Ishikawa (cell line): ENCODE data around the gene GDI1.

Experiments
- CREB1 ChIP-seq: IDR thresholded peaks from 2 replicates; pipeline ENCODE4 v1.6.1; 2012; ENCODE audit warnings: low read depth
- EGR1 ChIP-seq: IDR thresholded peaks from 2 replicates; pipeline ENCODE4 v1.6.1; 2012
- EP300 ChIP-seq: IDR thresholded peaks from 2 replicates; pipeline ENCODE4 v1.6.1; 2012; ENCODE audit warnings: borderline replicate concordance
- YY1 ChIP-seq: IDR thresholded peaks from 2 replicates; pipeline ENCODE4 v1.6.1; 2012; ENCODE audit warnings: low read depth
- TF ChIP-seq, protein P1 (sequence below): IDR thresholded peaks from 2 replicates; pipeline ENCODE4 v1.6.1; 2012
- TF ChIP-seq, protein P2 (sequence below): IDR thresholded peaks from 2 replicates; pipeline ENCODE4 v1.6.1; 2012; ENCODE audit warnings: low read depth, mild to moderate bottlenecking

- TF ChIP-seq, protein P1, sequence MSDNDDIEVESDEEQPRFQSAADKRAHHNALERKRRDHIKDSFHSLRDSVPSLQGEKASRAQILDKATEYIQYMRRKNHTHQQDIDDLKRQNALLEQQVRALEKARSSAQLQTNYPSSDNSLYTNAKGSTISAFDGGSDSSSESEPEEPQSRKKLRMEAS: no peak
- TF ChIP-seq EP300: no peak
- no peak for TF ChIP-seq CREB1
- TF ChIP-seq EGR1: no peak
- TF ChIP-seq YY1: no peak
- TF ChIP-seq, protein P2, sequence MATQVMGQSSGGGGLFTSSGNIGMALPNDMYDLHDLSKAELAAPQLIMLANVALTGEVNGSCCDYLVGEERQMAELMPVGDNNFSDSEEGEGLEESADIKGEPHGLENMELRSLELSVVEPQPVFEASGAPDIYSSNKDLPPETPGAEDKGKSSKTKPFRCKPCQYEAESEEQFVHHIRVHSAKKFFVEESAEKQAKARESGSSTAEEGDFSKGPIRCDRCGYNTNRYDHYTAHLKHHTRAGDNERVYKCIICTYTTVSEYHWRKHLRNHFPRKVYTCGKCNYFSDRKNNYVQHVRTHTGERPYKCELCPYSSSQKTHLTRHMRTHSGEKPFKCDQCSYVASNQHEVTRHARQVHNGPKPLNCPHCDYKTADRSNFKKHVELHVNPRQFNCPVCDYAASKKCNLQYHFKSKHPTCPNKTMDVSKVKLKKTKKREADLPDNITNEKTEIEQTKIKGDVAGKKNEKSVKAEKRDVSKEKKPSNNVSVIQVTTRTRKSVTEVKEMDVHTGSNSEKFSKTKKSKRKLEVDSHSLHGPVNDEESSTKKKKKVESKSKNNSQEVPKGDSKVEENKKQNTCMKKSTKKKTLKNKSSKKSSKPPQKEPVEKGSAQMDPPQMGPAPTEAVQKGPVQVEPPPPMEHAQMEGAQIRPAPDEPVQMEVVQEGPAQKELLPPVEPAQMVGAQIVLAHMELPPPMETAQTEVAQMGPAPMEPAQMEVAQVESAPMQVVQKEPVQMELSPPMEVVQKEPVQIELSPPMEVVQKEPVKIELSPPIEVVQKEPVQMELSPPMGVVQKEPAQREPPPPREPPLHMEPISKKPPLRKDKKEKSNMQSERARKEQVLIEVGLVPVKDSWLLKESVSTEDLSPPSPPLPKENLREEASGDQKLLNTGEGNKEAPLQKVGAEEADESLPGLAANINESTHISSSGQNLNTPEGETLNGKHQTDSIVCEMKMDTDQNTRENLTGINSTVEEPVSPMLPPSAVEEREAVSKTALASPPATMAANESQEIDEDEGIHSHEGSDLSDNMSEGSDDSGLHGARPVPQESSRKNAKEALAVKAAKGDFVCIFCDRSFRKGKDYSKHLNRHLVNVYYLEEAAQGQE: no peak
These were observed 41.0 kb downstream of the GDI1 start for GRCh38 chrX:154477891-154478477.
